Measurements from ENCODE around the gene EGFR. TPM values are rescaled to one million over a fixed set of nuclear protein-coding genes. Genes with fewer than 3 reads are reported as not detected.

EGFR gene
- total RNA-seq, 1 donor from 2014 or later = 19.4 TPM

DNA sequence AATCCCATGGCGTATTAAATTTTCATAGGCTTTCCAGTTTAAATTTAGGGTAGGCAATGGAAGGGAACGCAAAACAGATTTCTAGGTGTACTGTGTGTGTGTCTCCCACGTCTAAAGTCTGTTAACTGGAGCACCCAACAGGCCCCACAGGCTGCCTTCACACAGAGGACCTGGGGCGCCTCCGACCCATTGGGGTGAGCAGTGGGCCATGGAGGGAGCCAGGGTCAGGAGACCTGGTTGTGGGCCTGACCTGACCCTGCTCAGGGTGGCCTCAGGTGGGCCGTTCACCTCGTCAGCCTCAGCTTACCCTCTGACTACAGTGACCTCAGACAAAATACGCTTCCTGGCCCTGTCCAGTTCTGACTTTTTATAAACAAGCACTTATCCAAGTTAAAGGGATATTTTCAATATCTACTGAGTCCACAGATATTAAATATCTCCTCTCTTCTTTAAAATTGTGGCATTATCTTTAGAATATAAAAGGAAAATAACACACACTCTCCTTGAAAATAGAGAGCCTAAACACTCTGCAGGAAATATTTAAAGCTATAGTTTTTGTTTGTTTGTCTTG, 159.6 kb downstream of the EGFR start:
- H3K4me1 Mint-ChIP-seq = peaks cover 20% of the 10 kb centered on the region
- no peak for DNase-seq (ENCODE audit: low spot score in 2 of 2, unreplicated experiment in 2 of 2)
- TF ChIP-seq, protein P1, sequence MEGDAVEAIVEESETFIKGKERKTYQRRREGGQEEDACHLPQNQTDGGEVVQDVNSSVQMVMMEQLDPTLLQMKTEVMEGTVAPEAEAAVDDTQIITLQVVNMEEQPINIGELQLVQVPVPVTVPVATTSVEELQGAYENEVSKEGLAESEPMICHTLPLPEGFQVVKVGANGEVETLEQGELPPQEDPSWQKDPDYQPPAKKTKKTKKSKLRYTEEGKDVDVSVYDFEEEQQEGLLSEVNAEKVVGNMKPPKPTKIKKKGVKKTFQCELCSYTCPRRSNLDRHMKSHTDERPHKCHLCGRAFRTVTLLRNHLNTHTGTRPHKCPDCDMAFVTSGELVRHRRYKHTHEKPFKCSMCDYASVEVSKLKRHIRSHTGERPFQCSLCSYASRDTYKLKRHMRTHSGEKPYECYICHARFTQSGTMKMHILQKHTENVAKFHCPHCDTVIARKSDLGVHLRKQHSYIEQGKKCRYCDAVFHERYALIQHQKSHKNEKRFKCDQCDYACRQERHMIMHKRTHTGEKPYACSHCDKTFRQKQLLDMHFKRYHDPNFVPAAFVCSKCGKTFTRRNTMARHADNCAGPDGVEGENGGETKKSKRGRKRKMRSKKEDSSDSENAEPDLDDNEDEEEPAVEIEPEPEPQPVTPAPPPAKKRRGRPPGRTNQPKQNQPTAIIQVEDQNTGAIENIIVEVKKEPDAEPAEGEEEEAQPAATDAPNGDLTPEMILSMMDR (IDR thresholded peaks at IDR 0.05; ENCODE audit: unreplicated experiment) = no peak
- peak overlapping the region; percentile 39 for H3K27ac Mint-ChIP-seq
- H3K36me3 Mint-ChIP-seq = peaks cover 2% of the 10 kb centered on the region
- H3K27me3 Mint-ChIP-seq (ENCODE audit: low read depth) = no peaks in the 10 kb centered on the region
- no peaks in the 10 kb centered on the region for H3K9me3 Mint-ChIP-seq
- H3K4me3 Mint-ChIP-seq = no peak overlapping the region

DNA sequence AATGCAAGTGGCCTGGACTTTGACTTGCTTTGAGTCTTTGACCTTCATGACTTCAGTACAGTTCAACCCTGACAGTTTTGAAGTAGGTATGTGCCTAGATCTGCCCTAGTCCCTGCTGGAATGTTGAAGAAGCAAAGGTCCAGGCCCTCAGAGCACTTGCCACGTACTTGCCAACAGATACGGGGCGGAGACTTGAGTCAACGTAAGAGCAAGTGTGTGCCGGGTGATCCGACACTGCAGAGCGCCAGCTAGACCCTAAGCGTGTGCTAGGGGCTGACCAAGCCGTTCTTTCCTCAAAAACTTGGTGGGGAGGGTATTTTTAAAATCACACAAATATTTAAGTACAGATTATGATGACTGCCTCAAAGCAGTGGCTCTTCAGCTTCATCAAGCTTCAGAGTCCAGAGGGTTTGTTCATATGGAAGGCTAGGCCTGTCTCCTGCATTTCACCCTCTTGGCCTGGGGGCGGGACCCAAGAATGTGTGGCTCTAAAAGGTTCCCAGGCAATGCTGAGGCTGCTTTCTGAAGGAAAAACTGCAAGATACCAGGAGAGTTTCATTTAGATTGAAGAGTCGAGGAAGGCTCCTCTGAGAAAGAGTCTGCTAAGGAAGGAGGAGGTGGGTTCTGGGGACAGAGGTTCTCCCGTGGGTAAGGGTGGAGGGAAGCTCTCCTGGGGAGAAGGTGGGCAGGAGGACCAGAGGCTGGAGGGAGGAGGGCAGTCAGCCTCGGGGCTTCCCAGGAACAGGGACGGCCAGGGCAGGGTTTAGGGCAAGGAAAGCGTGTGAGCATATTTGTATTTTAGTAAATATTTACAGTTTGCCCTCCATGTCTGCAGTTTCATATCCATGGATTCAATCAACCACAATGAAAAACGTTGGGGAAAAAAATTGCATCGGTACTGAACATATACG, 160.3 kb downstream of the EGFR start:
- H3K27me3 Mint-ChIP-seq (ENCODE audit: low read depth) = no peaks in the 10 kb centered on the region
- no peaks in the 10 kb centered on the region for H3K9me3 Mint-ChIP-seq
- H3K4me1 Mint-ChIP-seq = peaks cover 20% of the 10 kb centered on the region
- TF ChIP-seq, protein P1 (IDR thresholded peaks at IDR 0.05; ENCODE audit: unreplicated experiment) = no peak
- H3K4me3 Mint-ChIP-seq = no peak overlapping the region
- H3K27ac Mint-ChIP-seq = peak overlapping the region; percentile 39
- H3K36me3 Mint-ChIP-seq = peaks cover 2% of the 10 kb centered on the region
- DNase-seq (ENCODE audit: low spot score in 2 of 2, unreplicated experiment in 2 of 2) = no peak

- no peaks in the 10 kb centered on the region for H3K36me3 Mint-ChIP-seq
- no peak overlapping the region for H3K4me3 Mint-ChIP-seq
- no peak overlapping the region for H3K27ac Mint-ChIP-seq
- no peaks in the 10 kb centered on the region for H3K9me3 Mint-ChIP-seq
- H3K4me1 Mint-ChIP-seq = peaks cover 20% of the 10 kb centered on the region
- DNase-seq (ENCODE audit: low spot score in 2 of 2, unreplicated experiment in 2 of 2) = no peak
- H3K27me3 Mint-ChIP-seq (ENCODE audit: low read depth) = no peaks in the 10 kb centered on the region
- TF ChIP-seq, protein P1 (IDR thresholded peaks at IDR 0.05; ENCODE audit: unreplicated experiment) = no peak
Measured at GRCh38 chr7:55179931-55180682, 161.3 kb downstream of the EGFR start.

DNA sequence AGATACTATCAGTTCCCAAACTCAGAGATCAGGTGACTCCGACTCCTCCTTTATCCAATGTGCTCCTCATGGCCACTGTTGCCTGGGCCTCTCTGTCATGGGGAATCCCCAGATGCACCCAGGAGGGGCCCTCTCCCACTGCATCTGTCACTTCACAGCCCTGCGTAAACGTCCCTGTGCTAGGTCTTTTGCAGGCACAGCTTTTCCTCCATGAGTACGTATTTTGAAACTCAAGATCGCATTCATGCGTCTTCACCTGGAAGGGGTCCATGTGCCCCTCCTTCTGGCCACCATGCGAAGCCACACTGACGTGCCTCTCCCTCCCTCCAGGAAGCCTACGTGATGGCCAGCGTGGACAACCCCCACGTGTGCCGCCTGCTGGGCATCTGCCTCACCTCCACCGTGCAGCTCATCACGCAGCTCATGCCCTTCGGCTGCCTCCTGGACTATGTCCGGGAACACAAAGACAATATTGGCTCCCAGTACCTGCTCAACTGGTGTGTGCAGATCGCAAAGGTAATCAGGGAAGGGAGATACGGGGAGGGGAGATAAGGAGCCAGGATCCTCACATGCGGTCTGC, 162.2 kb downstream of the EGFR start:
- TF ChIP-seq, protein P1 (IDR thresholded peaks at IDR 0.05; ENCODE audit: unreplicated experiment) = no peak
- no peak for DNase-seq (ENCODE audit: low spot score in 2 of 2, unreplicated experiment in 2 of 2)
- H3K27me3 Mint-ChIP-seq (ENCODE audit: low read depth) = no peaks in the 10 kb centered on the region
- no peaks in the 10 kb centered on the region for H3K9me3 Mint-ChIP-seq
- H3K4me1 Mint-ChIP-seq = peaks cover 20% of the 10 kb centered on the region
- H3K27ac Mint-ChIP-seq = no peak overlapping the region
- H3K36me3 Mint-ChIP-seq = peaks cover 3% of the 10 kb centered on the region
- no peak overlapping the region for H3K4me3 Mint-ChIP-seq

GRCh38 chr7:55181762-55182161, 162.9 kb downstream of the EGFR start:
- DNase-seq (ENCODE audit: low spot score in 2 of 2, unreplicated experiment in 2 of 2) = no peak
- H3K4me1 Mint-ChIP-seq = peaks cover 22% of the 10 kb centered on the region
- no peaks in the 10 kb centered on the region for H3K9me3 Mint-ChIP-seq
- TF ChIP-seq, protein P1 (IDR thresholded peaks at IDR 0.05; ENCODE audit: unreplicated experiment) = no peak
- no peaks in the 10 kb centered on the region for H3K27me3 Mint-ChIP-seq (ENCODE audit: low read depth)
- H3K4me3 Mint-ChIP-seq = no peak overlapping the region
- peaks cover 3% of the 10 kb centered on the region for H3K36me3 Mint-ChIP-seq
- H3K27ac Mint-ChIP-seq = no peak overlapping the region

All from mesothelial cell of epicardium (in vitro differentiated cells).